ENCODE results near the gene DNAJC5G. TPM values are rescaled to one million over a fixed set of nuclear protein-coding genes. Genes with fewer than 3 reads are reported as not detected.
A peak's percentile ranks its signal among the peaks of the same experiment; 100 is the strongest.

Gene DNAJC5G
- total and polyA plus RNA-seq, 10 donors: not detected

- intact Hi-C loops (cut with DNase I; ENCODE audit: low total_unique reads): no loop called here
- Histone ChIP-seq H3K36me3 (no peaks in the 10 kb centered on the region), H3K9me3 (no peaks in the 10 kb centered on the region), H3K27me3 (replicated peaks in 1 of 7) (peaks cover 3 to 87% (median 32%) of the 10 kb centered on the region in 7 donors), H3K4me3 (no peak overlapping the region), H3K4me1 (peaks cover 5 to 24% (median 17%) of the 10 kb centered on the region in 6 donors), H3K27ac (no peak overlapping the region)
- no peak for DNase-seq
- TF ChIP-seq POLR2AphosphoS5 (IDR thresholded peaks at IDR 0.05): no peak
- TF ChIP-seq, protein P1, sequence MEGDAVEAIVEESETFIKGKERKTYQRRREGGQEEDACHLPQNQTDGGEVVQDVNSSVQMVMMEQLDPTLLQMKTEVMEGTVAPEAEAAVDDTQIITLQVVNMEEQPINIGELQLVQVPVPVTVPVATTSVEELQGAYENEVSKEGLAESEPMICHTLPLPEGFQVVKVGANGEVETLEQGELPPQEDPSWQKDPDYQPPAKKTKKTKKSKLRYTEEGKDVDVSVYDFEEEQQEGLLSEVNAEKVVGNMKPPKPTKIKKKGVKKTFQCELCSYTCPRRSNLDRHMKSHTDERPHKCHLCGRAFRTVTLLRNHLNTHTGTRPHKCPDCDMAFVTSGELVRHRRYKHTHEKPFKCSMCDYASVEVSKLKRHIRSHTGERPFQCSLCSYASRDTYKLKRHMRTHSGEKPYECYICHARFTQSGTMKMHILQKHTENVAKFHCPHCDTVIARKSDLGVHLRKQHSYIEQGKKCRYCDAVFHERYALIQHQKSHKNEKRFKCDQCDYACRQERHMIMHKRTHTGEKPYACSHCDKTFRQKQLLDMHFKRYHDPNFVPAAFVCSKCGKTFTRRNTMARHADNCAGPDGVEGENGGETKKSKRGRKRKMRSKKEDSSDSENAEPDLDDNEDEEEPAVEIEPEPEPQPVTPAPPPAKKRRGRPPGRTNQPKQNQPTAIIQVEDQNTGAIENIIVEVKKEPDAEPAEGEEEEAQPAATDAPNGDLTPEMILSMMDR (IDR thresholded peaks at IDR 0.05 in 8 of 11, conservative IDR thresholded peaks at IDR 0.05 in 3 of 11): no peak
- no peak for TF ChIP-seq POLR2A (IDR thresholded peaks at IDR 0.05)
- WGBS, 5 donors: 85 to 93% (median 92%) methylated on average over 6 to 8 of the region's 8 CpGs
Measured at GRCh38 chr2:27258051-27258450, 17.2 kb upstream of the DNAJC5G start.

DNA sequence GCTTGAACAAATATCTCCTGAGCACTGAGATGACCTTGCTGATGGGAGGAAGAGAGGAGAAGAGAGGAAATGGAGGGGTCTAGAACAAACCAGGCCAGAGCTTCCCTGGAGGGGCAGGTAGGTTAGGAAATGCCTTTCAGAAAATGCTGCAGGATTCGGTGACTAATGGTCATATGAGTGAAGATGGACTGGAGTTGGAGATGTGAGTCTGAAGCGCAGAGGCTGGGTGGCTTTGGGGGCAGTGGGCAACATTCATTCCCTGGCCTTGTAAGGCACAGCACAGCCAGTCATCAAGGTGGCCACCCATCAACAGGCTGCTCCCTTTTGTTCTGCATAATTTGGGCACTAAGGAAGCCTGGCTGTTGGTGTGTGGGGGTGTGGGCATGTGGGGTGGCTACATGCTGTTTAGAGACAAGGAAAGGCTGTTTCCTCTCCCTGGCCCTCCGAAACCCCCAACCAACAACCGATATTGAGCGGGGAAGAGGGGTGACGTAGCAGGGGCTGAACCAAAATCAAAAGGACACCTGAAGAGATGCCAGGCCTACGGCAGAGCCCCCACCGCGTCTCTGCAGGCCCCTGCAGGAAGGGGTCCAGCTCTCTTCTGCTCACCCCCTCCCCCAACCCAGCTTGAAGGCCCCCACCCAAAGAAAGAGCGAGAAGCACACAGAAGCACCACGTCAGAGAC, 13.8 kb upstream of the DNAJC5G start:
- no peak for DNase-seq
- Histone ChIP-seq H3K36me3 (no peaks in the 10 kb centered on the region), H3K27ac (no peak overlapping the region), H3K4me3 (peak overlapping the region in 2 of 8 donors; percentile 55 to 83), H3K9me3 (no peaks in the 10 kb centered on the region), H3K4me1 (peaks cover 28 to 43% (median 40%) of the 10 kb centered on the region in 6 donors), H3K27me3 (replicated peaks in 1 of 7) (peaks cover 3 to 100% (median 55%) of the 10 kb centered on the region in 7 donors)
- 51 to 63% (median 56%) methylated on average over 11 of the region's 11 CpGs for WGBS, 5 donors
- intact Hi-C loops (cut with DNase I; ENCODE audit: low total_unique reads): no loop called here
- TF ChIP-seq, protein P1 (IDR thresholded peaks at IDR 0.05 in 8 of 11, conservative IDR thresholded peaks at IDR 0.05 in 3 of 11): no peak
- TF ChIP-seq POLR2AphosphoS5 (IDR thresholded peaks at IDR 0.05): no peak
- TF ChIP-seq POLR2A (IDR thresholded peaks at IDR 0.05): no peak

DNA sequence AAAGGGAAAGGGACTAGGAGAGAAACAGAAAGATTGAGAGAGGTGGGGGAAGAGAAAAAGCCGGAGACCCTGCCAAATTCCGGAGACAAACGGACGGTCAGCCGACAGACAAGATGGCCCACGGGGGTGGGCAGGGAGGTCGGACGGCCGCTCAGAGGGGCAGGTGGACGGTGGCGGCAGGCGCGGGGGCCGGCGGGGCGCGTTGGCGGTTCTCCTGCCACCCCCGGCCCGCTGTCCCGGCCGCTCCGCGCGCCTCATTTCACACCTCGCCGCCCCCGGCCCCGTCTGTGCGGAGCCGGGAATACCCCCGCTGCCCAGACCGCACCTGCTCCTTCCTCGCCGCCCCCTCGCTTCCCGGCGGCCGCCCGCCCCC, 13.3 kb upstream of the DNAJC5G start:
- H3K4me1 ChIP-seq: peaks cover 28 to 43% (median 40%) of the 10 kb centered on the region in 6 donors
- H3K4me3 ChIP-seq: peak overlapping the region in 7 of 8 donors; percentile 45 to 83 (median 63)
- DNase-seq: no peak
- WGBS, 5 donors: 3 to 8% (median 4%) methylated on average over 13 to 40 of the region's 40 CpGs
- no peaks in the 10 kb centered on the region for H3K36me3 ChIP-seq
- H3K27me3 ChIP-seq (replicated peaks in 1 of 7): peaks cover 3 to 100% (median 55%) of the 10 kb centered on the region in 7 donors
- intact Hi-C loops (cut with DNase I; ENCODE audit: low total_unique reads): no loop called here
- H3K27ac ChIP-seq: no peak overlapping the region
- TF ChIP-seq POLR2A (IDR thresholded peaks at IDR 0.05): no peak
- no peak for TF ChIP-seq POLR2AphosphoS5 (IDR thresholded peaks at IDR 0.05)
- TF ChIP-seq, protein P1 (IDR thresholded peaks at IDR 0.05 in 8 of 11, conservative IDR thresholded peaks at IDR 0.05 in 3 of 11): no peak
- no peaks in the 10 kb centered on the region for H3K9me3 ChIP-seq

- intact Hi-C loops (cut with DNase I; ENCODE audit: low total_unique reads): no loop called here
- peak in 2 of 3 donors; percentile 6 to 42 for TF ChIP-seq POLR2AphosphoS5 (IDR thresholded peaks at IDR 0.05)
- TF ChIP-seq, protein P1 (IDR thresholded peaks at IDR 0.05 in 8 of 11, conservative IDR thresholded peaks at IDR 0.05 in 3 of 11): no peak
- Histone ChIP-seq H3K27me3 (replicated peaks in 1 of 7) (peaks cover 3 to 100% (median 55%) of the 10 kb centered on the region in 7 donors), H3K27ac (no peak within 1 kb of the TSS), H3K36me3 (no peaks in the 10 kb centered on the region), H3K9me3 (no peaks in the 10 kb centered on the region), H3K4me3 (peak within 1 kb of the TSS; percentile 45 to 83 (median 59)), H3K4me1 (peaks cover 28 to 43% (median 40%) of the 10 kb centered on the region in 6 donors)
- DNase-seq: peak; percentile 84
- WGBS, 5 donors: 1 to 2% (median 1%) methylated on average over 60 to 96 of the region's 96 CpGs
Measured at GRCh38 chr2:27262379-27263286, 12.6 kb upstream of the DNAJC5G start, which contains the start of gene SLC30A3. SLC30A3 (minus strand) TSS chr2:27263047; CDS start chr2:27262906, 141 bp downstream.
